Neural progenitor cell (in vitro differentiated cells): ENCODE measurements around the gene COG5.

ENCODE experiments used
- CTCF ChIP-seq: fragments of 200-600 bp; sonication (generic); IDR thresholded peaks from 2 replicates; pipeline ENCODE4 v1.5.1; 2017; ENCODE audit warnings: antibody characterized with exemption, mild to moderate bottlenecking
- EZH2 ChIP-seq: fragments of 200-600 bp; sonication (generic); IDR thresholded peaks from 2 replicates; pipeline ENCODE4 v1.6.1; 2017; ENCODE audit warnings: antibody characterized with exemption, mild to moderate bottlenecking, moderate library complexity
- EZH2phosphoT487 ChIP-seq: fragments of 200-600 bp; sonication (generic); IDR thresholded peaks from 2 replicates; pipeline ENCODE4 v1.6.1; 2017; ENCODE audit warnings: antibody characterized with exemption

DNA sequence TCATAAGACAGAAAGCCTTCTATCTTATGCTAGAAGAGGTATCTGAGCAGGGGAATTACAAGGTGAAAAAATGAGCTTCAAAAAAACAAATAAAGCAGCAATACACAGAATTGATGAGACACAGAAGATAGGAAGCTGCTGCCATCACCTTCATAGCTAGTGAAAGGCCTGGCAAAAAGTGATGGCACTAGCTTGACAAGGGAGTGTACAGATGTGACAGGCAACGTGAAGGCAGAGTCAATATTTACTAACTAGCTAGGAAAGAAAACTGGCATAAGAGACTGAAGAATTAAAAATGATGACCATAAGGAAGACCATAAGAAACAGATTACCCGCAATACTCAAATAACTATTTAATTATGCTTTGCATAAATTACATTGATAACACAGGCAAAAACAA is 84.4 kb downstream of the COG5 start:
- TF ChIP-seq CTCF (no peak), EZH2 (no peak), EZH2phosphoT487 (no peak)
